T47D (cell line): ENCODE data around the gene KCNMB3.

Experiments used
- DNase-seq, 2 experiments: peaks; one replicate each; pipeline versions ENCODE4 v3.0.0 to v3.0.0-alpha.2; 2011 to 2012; ENCODE audit warnings: low read depth in 1 of 2, low spot score in 1 of 2
- JUND ChIP-seq: IDR thresholded peaks from 2 replicates; pipeline ENCODE4 v1.6.1; 2012; ENCODE audit warnings: low read depth
- in situ Hi-C: cut with HindIII; loops from 2 replicates; pipeline ENCODE4 v1.10.0; 2016; ENCODE audit warnings: low sequenced_read_pairs, low pct_unique_long_range_greater_than_20kb

The KCNMB3 gene, protein sequence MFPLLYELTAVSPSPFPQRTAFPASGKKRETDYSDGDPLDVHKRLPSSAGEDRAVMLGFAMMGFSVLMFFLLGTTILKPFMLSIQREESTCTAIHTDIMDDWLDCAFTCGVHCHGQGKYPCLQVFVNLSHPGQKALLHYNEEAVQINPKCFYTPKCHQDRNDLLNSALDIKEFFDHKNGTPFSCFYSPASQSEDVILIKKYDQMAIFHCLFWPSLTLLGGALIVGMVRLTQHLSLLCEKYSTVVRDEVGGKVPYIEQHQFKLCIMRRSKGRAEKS

DNA sequence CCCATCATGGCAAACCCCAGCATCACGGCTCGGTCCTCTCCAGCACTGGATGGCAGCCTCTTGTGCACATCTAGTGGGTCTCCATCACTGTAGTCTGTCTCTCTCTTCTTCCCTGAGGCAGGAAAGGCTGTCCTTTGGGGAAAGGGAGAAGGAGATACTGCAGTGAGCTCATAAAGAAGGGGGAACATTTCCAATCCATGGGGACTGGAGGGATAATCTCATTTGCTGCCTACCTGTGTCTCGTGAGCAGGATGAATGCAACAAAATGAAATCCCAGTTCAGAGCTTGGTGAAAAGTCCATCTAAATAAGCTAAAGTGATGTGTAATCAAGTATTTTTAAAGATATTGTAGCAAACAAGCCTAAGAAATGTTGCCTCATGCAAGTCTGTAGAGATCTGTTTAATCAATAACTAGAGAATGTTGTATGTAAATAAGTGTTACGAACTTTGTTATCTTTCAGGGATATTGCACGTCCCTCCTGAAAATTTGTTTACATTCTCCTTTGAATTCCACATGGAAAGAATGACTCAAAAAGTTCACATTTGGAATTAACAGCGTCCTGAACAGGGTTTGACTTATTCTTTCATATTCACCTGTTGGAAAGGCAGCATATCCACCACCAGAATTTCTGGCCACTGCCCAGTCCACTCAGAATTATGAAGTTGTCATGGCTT, at the start of gene KCNMB3:
Gene KCNMB3 (minus strand): TSS at position 312 of the 674 bp plus-strand sequence. CDS start 124 bp downstream, at position 188.
- in situ Hi-C loops = no loop called here
- no peak for TF ChIP-seq JUND
- no peak for DNase-seq

DNA sequence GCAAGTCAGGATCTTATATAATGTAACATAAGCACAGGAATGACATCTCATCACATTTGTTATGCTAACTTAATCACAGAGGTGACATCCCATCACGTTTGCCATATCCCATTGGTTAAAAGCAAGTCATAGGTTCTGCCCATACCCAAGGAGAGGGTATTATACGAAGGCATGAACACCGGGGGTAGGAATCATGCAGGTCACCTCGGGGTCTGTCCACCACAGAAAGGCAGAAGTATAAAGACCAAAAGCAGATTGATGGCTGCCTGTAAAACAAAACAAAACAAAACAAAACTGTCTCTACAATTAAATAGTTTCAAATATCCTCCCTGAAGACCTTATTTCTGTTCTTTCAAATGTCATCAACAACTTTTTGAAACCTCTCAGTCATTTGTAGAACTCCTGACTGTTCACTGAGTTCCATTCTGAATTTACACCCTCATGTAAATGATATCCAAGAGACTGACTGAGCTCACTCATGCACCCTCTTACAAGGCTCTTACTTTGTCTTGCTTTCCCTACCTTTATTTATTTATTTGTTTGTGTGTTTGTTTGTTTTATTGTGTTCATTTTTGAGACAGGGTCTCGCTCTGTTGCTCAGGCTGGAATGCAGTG, 49.2 kb upstream of the KCNMB3 start:
- in situ Hi-C loops = loop anchor here (25.0 kb wide), 1 partner anchor 288 kb away; no protein-coding TSS in a partner anchor
- no peak for DNase-seq
- TF ChIP-seq JUND = no peak

DNA sequence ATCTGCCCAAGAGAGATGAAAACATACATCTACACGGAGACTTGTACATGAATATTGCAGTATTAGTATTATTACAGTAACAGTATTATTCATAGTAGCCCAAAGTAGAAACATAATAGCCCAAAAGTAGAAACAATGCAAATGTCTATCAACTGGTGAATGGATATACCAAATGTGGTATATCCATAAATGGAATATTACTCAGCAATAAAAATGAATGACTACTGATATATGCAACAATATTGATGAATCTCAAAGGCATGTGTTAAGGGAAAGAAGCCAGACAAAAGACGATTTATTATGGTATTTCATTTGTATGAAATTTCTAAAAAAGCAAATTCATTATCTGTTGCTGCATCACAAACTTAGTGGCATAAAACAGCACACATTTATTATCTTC, 48.4 kb upstream of the KCNMB3 start:
- in situ Hi-C loops = no loop called here
- no peak for DNase-seq
- TF ChIP-seq JUND = no peak

DNA sequence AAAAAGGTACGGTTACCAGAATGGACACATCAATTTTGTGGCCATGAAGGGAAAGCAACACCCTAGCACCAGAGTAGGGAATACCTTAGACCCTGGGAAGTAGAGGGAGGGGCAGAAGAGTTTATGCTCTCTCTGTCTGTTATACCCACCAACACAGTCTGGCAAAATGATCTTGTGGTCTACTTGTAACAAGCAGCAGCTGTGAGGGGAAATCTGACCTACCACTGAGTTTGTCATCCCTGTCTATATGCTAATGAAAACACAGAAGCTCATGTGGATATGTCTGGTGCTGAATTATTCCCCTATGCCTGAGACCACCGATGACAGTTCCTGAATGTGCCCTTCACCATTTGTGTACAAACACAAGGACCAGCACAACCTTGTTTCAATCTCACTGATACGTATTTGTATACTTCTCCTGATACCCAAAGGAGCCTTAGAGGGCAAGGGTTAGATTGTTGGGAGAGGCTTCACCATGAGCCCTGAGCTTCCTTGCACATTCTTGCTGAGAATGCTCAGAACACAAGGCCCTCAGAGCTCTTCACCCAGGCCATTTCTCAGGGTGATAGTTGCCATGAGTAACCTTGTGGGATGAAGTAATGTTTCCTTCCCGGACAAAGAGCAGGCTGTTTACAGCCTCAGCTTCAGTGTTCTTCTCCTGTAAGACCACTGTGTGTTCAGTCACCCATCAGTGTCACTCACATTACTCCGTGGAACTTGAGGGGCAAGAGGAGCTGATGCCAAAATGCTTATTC, 47.2 kb upstream of the KCNMB3 start:
- DNase-seq = no peak
- TF ChIP-seq JUND = no peak
- in situ Hi-C loops = no loop called here

DNA sequence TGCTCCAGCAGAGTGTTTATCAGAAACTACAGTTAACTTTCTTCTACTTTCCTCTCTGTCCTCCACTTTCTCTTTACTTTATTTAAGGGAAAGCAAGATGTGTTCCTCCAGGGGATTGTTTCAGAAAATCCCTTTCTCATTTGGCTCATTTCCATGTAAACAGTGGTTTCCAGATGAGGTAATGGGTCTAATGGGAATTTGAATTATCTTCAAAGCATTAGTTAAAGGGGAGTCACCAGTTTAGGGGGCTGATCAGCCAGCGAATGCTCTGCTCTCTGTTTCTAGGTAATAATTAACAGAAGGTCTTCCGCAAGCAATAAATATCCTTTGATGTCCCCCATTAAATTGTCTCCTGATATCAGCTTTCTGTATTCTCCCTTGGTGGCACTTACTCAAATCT, 41.5 kb upstream of the KCNMB3 start:
- DNase-seq = no peak
- in situ Hi-C loops = no loop called here
- TF ChIP-seq JUND = no peak

DNA sequence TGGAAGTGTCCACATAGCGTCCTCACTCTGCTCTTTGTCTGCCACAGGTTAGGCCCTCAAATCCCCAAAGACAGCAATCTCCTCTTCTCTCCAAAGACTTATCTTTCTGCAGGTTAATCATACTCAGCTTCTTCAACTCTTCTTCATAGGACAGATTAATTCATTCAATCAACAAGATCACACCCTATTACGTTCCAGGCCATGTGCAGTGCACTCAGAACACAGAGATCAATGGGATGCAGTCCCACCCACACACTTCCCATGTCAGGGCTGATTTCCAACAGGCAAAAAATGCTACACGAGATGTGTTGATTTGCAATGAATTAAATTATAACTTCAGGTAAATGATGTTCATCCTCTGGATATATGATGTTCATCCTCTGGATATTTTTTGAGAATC, 38.4 kb upstream of the KCNMB3 start:
- no peak for DNase-seq
- in situ Hi-C loops = no loop called here
- TF ChIP-seq JUND = no peak

DNA sequence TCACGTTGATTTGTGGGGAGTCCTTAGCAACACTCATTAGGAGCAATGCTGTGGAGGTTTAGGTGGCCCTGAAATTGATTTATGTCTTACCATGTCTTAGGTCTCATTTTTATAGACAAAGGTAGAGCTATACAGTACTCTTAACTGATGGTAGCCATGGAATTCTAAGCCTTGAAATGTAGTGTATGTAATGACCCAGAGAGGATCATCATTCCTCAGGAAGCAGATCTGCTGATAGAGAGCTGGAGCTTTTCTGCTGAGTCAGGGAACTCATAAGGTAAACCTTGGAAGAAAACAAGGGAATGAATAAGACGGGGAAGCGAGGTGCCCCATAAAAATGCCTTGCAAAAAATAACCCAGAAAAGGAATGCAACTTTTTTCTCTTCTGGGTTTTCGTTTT, 37.9 kb upstream of the KCNMB3 start:
- in situ Hi-C loops = no loop called here
- 0 out of 2 replicates have a peak, but pooled peaks have one; percentile 10 for TF ChIP-seq JUND
- DNase-seq = peak; percentile 90 to 91

DNA sequence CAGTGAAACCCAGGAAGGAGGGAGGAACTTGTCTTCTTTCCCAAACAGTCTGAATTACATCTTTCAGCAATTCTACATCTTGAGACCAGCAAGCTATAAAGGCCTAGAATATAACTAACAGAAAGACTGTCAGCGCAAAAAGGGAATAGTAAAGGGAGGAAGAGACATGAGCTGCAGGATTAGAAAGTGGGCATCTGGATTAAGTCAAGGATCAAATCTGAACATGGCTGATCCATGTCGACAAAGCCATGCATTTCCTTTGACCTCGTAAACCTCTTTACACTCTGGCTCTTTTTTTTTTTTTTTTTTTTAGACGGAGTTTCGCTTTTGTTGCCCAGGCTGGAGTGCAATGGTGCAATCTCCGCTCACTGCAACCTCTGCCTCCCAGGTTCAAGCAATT, 35.4 kb upstream of the KCNMB3 start:
- no peak for DNase-seq
- in situ Hi-C loops = no loop called here
- no peak for TF ChIP-seq JUND

DNA sequence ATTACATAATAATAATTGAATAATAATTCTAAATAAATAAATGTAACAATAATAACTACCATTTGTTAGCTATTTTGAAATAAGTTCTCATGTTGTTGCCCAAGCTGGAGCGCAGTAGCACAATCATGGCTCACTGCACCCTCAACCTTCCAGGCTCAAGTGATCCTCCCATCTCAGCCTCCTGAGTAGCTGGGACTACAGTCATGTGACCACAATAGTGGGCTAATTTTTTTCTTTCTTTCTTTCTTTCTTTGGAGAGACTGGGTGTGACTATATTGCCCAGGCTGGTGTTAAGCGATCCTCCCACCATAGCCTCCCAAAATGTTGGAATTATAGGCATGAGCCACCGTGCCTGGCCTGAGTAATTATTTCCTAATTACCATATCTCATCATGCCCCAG, 30.9 kb upstream of the KCNMB3 start:
- in situ Hi-C loops = no loop called here

DNA sequence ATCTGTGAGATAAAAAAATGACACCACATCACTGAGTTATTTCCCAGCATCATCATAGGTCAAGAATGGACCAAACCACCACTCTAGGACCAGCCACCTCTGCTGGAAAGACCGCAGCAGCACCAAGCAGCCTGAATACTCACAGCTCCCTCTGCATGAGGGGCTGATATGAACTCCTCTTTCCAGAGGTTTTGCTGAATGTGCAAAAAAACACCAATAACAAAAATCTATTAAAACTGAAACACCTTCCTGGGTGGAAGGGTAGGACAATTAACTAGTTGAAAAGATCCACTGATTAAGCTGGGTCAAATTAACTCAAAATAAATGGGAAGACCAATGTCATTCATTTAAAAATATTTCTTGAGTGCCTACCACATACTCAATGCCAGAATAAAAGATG, 28.9 kb upstream of the KCNMB3 start:
- no peak for DNase-seq
- no peak for TF ChIP-seq JUND

More for the DNA sequence above, 30.9 kb upstream of the KCNMB3 start:
- no peak for TF ChIP-seq JUND
- DNase-seq = no peak

DNA sequence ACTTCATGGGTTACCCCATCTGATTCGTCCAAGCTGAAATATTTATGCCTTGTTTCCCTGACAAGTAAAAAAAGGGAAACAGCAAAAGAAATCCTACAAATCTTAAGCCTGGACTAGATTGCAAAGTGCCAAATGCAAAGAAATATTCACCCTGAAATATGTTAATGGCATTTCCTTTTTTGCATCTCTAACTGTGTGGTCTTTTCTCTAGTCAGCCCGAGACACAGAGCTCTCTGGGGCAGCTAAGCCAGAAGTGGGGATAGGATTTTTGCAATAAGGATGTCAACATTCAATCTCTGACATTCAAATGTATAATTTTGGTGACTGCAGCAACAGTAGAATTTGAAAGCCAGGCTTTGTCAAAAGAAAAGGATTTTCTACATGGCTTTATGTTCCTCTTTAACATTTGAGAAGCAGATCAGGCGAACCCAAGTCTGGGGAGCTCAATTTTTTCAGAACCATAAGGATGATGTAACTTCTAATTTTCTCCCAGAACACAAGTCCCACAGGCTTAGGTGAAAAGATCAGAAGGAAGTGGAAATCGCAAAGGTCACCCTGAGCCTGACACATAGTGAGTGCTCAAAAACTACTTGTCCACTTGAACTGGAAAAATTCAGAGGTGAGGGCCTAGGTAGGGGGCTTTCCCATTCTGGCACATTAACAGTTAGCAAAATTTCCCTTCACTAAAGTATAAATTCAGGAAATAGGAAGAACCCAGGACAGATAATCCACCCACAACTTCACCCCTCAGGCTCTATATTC, 28.2 kb upstream of the KCNMB3 start:
- TF ChIP-seq JUND = no peak
- no peak for DNase-seq
- in situ Hi-C loops = no loop called here

More for the DNA sequence above, 28.9 kb upstream of the KCNMB3 start:
- in situ Hi-C loops = no loop called here

DNA sequence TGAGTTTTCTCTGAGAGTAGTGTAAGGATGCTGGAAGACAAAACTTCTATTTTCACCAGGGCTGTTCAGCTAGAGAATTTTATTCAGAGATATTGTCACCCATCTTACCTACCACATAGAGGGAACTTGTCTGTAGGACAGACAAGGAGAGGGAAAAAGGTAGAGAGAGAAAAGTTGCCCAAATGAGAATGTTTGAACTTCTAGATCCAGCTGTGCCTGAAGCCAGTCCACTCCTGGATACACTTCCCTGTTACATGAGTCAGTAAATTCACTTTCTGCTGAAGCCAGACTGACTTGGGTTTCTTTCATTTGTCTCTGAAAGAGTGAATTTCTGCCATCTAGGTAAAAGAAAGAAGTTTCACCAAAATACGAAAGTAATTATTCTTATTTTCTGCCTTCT, 27.2 kb upstream of the KCNMB3 start:
- no peak for TF ChIP-seq JUND
- DNase-seq = no peak
- in situ Hi-C loops = no loop called here
